ENCODE data around the gene KAT8. TPM values are rescaled to one million over a fixed set of nuclear protein-coding genes. Genes with fewer than 3 reads are reported as not detected.

The KAT8 gene
- total and polyA plus RNA-seq, 10 of the 15 experiments (the other 5 are each of a cell fraction or from before 2014, with no cell fraction given), result 5.5 to 55.8 (median 39.6) TPM

- Histone ChIP-seq H3K9ac (ENCODE audit: control insufficient read depth, insufficient read depth, low read length) (no peak overlapping the region), H3K4me3 (no peak overlapping the region), H3K27ac (ENCODE audit: control insufficient read depth, insufficient read depth) (no peak overlapping the region), H3K9me3 (replicated peaks; ENCODE audit: control insufficient read depth, insufficient read depth, low read length) (no peaks in the 10 kb centered on the region), H4K20me1 (ENCODE audit: control insufficient read depth, insufficient read depth) (no peaks in the 10 kb centered on the region), H3K4me1 (ENCODE audit: control insufficient read depth, insufficient read depth, low read length) (no peaks in the 10 kb centered on the region), H3K4me2 (ENCODE audit: control insufficient read depth, insufficient read depth) (no peak overlapping the region), H2AFZ (ENCODE audit: control insufficient read depth, low read depth, low read length) (no peak overlapping the region), H3K27me3 (replicated peaks in 1 of 2; ENCODE audit: control insufficient read depth in 2 of 2, insufficient read depth in 2 of 2, low read length in 1 of 2) (no peaks in the 10 kb centered on the region), H3K79me2 (ENCODE audit: control insufficient read depth, insufficient read depth, low read length) (no peaks in the 10 kb centered on the region), H3K36me3 (ENCODE audit: control insufficient read depth in 2 of 2, insufficient read depth in 2 of 2, low read length in 1 of 2) (peaks cover 0 to 4% of the 10 kb centered on the region in 2 experiments; a peak in 3 of 4 replicates)
- 98% methylated on average over 3 of the region's 3 CpGs for WGBS (ENCODE audit: insufficient coverage, insufficient replicate concordance, low lambda C conversion rate, missing lambda C conversion rate)
- ChIA-PET POLR2A (no interaction called here), SMC1A (ENCODE audit: uncharacterized antibody, unreplicated experiment) (no interaction called here), RAD21 (ENCODE audit: unreplicated experiment) (no interaction called here), CTCF (no interaction called here)
- ATAC-seq (no peak), DNase-seq (ENCODE audit: low read depth, low spot score) (no peak), FAIRE-seq (no peak)
- TF ChIP-seq POLR2AphosphoS5 (IDR thresholded peaks at IDR 0.05; ENCODE audit: low read length) (no peak), NFXL1 (IDR thresholded peaks at IDR 0.05; ENCODE audit: borderline replicate concordance) (no peak), ASH2L (IDR thresholded peaks at IDR 0.05; ENCODE audit: borderline replicate concordance, low read depth) (no peak), E4F1 (IDR thresholded peaks at IDR 0.05; ENCODE audit: borderline replicate concordance, partially characterized antibody) (no peak)
- intact Hi-C loops (cut with micrococcal nuclease; ENCODE audit: unreplicated experiment) (no loop called here), in situ Hi-C loops (cut with MboI) (no loop called here)
- BruUV-seq (replicated peaks), result no TSS peak
Measured at GRCh38 chr16:31125844-31126243, 8.4 kb downstream of the KAT8 start.

- TF ChIP-seq, protein P1, sequence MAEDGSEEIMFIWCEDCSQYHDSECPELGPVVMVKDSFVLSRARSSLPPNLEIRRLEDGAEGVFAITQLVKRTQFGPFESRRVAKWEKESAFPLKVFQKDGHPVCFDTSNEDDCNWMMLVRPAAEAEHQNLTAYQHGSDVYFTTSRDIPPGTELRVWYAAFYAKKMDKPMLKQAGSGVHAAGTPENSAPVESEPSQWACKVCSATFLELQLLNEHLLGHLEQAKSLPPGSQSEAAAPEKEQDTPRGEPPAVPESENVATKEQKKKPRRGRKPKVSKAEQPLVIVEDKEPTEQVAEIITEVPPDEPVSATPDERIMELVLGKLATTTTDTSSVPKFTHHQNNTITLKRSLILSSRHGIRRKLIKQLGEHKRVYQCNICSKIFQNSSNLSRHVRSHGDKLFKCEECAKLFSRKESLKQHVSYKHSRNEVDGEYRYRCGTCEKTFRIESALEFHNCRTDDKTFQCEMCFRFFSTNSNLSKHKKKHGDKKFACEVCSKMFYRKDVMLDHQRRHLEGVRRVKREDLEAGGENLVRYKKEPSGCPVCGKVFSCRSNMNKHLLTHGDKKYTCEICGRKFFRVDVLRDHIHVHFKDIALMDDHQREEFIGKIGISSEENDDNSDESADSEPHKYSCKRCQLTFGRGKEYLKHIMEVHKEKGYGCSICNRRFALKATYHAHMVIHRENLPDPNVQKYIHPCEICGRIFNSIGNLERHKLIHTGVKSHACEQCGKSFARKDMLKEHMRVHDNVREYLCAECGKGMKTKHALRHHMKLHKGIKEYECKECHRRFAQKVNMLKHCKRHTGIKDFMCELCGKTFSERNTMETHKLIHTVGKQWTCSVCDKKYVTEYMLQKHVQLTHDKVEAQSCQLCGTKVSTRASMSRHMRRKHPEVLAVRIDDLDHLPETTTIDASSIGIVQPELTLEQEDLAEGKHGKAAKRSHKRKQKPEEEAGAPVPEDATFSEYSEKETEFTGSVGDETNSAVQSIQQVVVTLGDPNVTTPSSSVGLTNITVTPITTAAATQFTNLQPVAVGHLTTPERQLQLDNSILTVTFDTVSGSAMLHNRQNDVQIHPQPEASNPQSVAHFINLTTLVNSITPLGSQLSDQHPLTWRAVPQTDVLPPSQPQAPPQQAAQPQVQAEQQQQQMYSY (CRISPR knock-in tag; IDR thresholded peaks at IDR 0.05), result no peak
- ChIA-PET CTCF (no interaction called here), RAD21 (ENCODE audit: unreplicated experiment) (no interaction called here), POLR2A (no interaction called here), SMC1A (ENCODE audit: uncharacterized antibody, unreplicated experiment) (no interaction called here)
- Histone ChIP-seq H4K20me1 (ENCODE audit: control insufficient read depth, insufficient read depth) (no peaks in the 10 kb centered on the region), H3K4me1 (ENCODE audit: control insufficient read depth, insufficient read depth, low read length) (no peaks in the 10 kb centered on the region), H3K9ac (ENCODE audit: control insufficient read depth, insufficient read depth, low read length) (no peak overlapping the region), H2AFZ (ENCODE audit: control insufficient read depth, low read depth, low read length) (no peak overlapping the region), H3K36me3 (ENCODE audit: control insufficient read depth in 2 of 2, insufficient read depth in 2 of 2, low read length in 1 of 2) (peaks cover 0 to 3% of the 10 kb centered on the region in 2 experiments; a peak in 2 of 4 replicates), H3K9me3 (replicated peaks; ENCODE audit: control insufficient read depth, insufficient read depth, low read length) (no peaks in the 10 kb centered on the region), H3K27ac (ENCODE audit: control insufficient read depth, insufficient read depth) (no peak overlapping the region), H3K4me2 (ENCODE audit: control insufficient read depth, insufficient read depth) (no peak overlapping the region), H3K79me2 (ENCODE audit: control insufficient read depth, insufficient read depth, low read length) (no peaks in the 10 kb centered on the region), H3K4me3 (no peak overlapping the region), H3K27me3 (replicated peaks in 1 of 2; ENCODE audit: control insufficient read depth in 2 of 2, insufficient read depth in 2 of 2, low read length in 1 of 2) (no peaks in the 10 kb centered on the region)
- ATAC-seq (no peak), DNase-seq (ENCODE audit: low read depth, low spot score) (no peak), FAIRE-seq (no peak)
- in situ Hi-C loops (cut with MboI), result no loop called here
- intact Hi-C loops (cut with micrococcal nuclease; ENCODE audit: unreplicated experiment), result no loop called here
- no TSS peak for BruUV-seq (replicated peaks)
- 89% methylated on average over 13 of the region's 13 CpGs for WGBS (ENCODE audit: insufficient coverage, insufficient replicate concordance, low lambda C conversion rate, missing lambda C conversion rate)
Measured at GRCh38 chr16:31127182-31127581, 9.7 kb downstream of the KAT8 start.

All from GM12878 (cell line).